T-helper 2 cell treated with Interferon-gamma antibody and Interleukin-4, amounts not matched to agents 100 ng/mL and 5 ng/mL, for 36 hours (primary cell): Measurements from ENCODE around the gene DNAI1. TPM values are rescaled to one million over a fixed set of nuclear protein-coding genes. Genes with fewer than 3 reads are reported as not detected.

Source experiments
- intact Hi-C: fragments of 100-400 bp; cut with micrococcal nuclease; formaldehyde crosslinking; loops from one replicate; pipeline ENCODE4 v1.15.1; 2023
- total RNA-seq: library from RNA; stranded (reverse); gene quantifications from 2 replicates; pipeline ENCODE4 v1.2.3, GENCODE V29; 2022

The DNAI1 gene
- total RNA-seq, 1 donor from 2014 or later: not detected

- intact Hi-C loops: no loop called here
These were observed 52.2 kb downstream of the DNAI1 start for GRCh38 chr9:34510497-34511468.

GRCh38 chr9:34512131-34513078 lies 53.8 kb downstream of the DNAI1 start:
- intact Hi-C loops: no loop called here

GRCh38 chr9:34513567-34514214 lies 55.1 kb downstream of the DNAI1 start:
- intact Hi-C loops: no loop called here

- intact Hi-C loops: no loop called here
These were observed 55.8 kb downstream of the DNAI1 start for GRCh38 chr9:34514401-34514800.

- intact Hi-C loops: no loop called here
These were observed 56.2 kb downstream of the DNAI1 start for GRCh38 chr9:34514816-34515215.

- intact Hi-C loops: no loop called here
These were observed 57.4 kb downstream of the DNAI1 start for GRCh38 chr9:34515959-34516358.

- intact Hi-C loops: no loop called here
These were observed 58.6 kb downstream of the DNAI1 start for GRCh38 chr9:34517185-34517584.

- intact Hi-C loops: no loop called here
These were observed 59.6 kb downstream of the DNAI1 start for GRCh38 chr9:34518110-34518616.

- intact Hi-C loops: no loop called here
These were observed 60.3 kb downstream of the DNAI1 start for GRCh38 chr9:34518896-34519295.

GRCh38 chr9:34519321-34520020 lies 60.9 kb downstream of the DNAI1 start:
- intact Hi-C loops: loop anchor here (5.0 kb wide), 2 partner anchors 93 to 1213 kb away; partner anchors contain the start of genes CREB3, RPP25L and TLN1

- intact Hi-C loops: loop anchor here (5.0 kb wide), 2 partner anchors 92 to 1212 kb away; partner anchors contain the start of genes CREB3, RPP25L and TLN1
These were observed 61.5 kb downstream of the DNAI1 start for GRCh38 chr9:34520096-34520495.

GRCh38 chr9:34520505-34521385 lies 62.1 kb downstream of the DNAI1 start:
- intact Hi-C loops: loop anchor here (5.0 kb wide), 2 partner anchors 92 to 1212 kb away; partner anchors contain the start of genes CREB3, RPP25L and TLN1

- intact Hi-C loops: loop anchor here (5.0 kb wide), 2 partner anchors 91 to 1211 kb away; partner anchors contain the start of genes CREB3, RPP25L and TLN1
These were observed 62.9 kb downstream of the DNAI1 start for GRCh38 chr9:34521406-34522045.

GRCh38 chr9:34522091-34522887 lies 63.7 kb downstream of the DNAI1 start:
- intact Hi-C loops: loop anchor here (5.0 kb wide), 2 partner anchors 90 to 1210 kb away; partner anchors contain the start of genes CREB3, RPP25L and TLN1

- intact Hi-C loops: loop anchor here (1.0 to 5.0 kb wide), 4 partner anchors 65 to 1209 kb away; partner anchors contain the start of genes CREB3, DNAI1, FAM219A and RPP25L
These were observed 64.6 kb downstream of the DNAI1 start, which contains the start of gene ENHO for GRCh38 chr9:34522971-34523797. TSS of gene ENHO (minus strand) at chr9:34522990. CDS start at chr9:34521695, 1,295 bp downstream.

GRCh38 chr9:34524349-34524748 lies 65.7 kb downstream of the DNAI1 start:
- intact Hi-C loops: loop anchor here (5.0 kb wide), 2 partner anchors 88 to 1208 kb away; partner anchors contain the start of genes CREB3, RPP25L and TLN1
